ENCODE data around the gene IP6K2.
"Not testable (repeated sequence)": the region's sequence is repeated elsewhere in the genome, so short reads cannot be mapped to it uniquely, and the experiment has no call there.

The IP6K2 gene

DNA sequence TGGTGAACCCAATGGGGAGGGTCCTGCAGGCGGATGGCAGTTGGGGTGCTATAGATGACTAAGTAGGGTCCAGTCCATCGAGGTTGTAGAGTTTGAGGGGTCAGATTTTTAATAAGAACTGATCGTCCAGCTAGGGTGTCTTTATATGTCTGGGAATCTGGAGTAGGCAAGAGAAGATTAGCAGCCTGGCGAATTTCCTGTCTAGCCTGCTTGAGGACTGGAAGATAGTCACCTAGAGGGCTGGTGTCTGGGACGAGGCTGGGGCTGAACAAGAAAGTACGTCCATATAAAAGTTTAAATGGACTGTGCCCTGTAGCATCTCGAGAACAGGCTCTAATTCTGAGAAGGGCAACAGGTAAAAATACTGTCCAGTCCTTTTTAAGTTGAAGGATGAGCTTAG, 6.7 kb upstream of the IP6K2 start:
- DNase-seq (ENCODE audit: low read depth) = no peak
- no peak overlapping the region for H3K4me3 ChIP-seq (ENCODE audit: low read depth, low read length)
- TF ChIP-seq, protein P1, sequence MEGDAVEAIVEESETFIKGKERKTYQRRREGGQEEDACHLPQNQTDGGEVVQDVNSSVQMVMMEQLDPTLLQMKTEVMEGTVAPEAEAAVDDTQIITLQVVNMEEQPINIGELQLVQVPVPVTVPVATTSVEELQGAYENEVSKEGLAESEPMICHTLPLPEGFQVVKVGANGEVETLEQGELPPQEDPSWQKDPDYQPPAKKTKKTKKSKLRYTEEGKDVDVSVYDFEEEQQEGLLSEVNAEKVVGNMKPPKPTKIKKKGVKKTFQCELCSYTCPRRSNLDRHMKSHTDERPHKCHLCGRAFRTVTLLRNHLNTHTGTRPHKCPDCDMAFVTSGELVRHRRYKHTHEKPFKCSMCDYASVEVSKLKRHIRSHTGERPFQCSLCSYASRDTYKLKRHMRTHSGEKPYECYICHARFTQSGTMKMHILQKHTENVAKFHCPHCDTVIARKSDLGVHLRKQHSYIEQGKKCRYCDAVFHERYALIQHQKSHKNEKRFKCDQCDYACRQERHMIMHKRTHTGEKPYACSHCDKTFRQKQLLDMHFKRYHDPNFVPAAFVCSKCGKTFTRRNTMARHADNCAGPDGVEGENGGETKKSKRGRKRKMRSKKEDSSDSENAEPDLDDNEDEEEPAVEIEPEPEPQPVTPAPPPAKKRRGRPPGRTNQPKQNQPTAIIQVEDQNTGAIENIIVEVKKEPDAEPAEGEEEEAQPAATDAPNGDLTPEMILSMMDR (IDR thresholded peaks at IDR 0.05; ENCODE audit: low read depth, low read length, missing control alignments) = no peak

DNA sequence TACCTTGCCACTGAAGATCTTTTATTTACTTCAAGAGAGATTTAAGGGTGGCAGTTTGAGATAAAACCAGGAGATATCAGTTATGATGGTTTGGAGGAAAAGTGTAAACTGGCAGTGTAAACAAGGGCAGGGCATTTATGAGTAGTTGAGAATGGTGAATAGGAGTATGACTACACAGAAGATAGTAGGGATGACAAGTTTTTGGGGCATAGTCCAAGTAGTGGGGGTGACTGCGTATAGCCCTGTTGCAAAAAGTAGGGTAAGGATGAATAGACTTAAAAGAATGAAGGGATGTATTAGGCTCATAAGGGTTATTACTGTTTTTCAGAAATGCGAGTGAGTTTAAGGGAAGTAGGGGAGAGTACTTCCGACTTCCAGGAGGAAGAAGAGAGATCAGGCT, 6.3 kb upstream of the IP6K2 start:
- H3K4me3 ChIP-seq (ENCODE audit: low read depth, low read length); DNase-seq (ENCODE audit: low read depth): not testable (repeated sequence)

DNA sequence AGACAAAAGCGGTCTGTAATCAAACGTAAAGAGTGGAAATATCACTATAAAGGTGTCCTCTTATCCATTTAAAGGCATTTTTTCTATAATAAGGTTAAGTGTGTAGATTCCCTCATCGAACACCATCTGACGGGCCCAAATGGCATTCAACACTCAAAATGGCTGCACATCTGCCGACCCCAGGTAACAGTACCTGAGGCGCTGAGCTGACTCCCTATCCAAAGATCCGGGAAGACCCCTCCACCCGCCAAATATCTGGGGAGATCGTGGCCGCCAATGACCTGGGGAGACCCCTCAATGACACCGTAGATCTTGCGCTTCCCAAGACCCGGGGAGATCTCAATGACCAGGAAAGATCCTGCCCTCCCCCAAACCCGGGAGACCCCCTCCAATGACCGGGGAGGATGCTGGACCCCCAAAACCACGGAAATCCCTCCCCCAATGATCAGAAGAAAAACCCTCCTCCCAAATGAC, 476 bp downstream of the IP6K2 start:
- DNase-seq (ENCODE audit: low read depth) = no peak
- H3K4me3 ChIP-seq (ENCODE audit: low read depth, low read length) = peak overlapping the region; percentile 89
- TF ChIP-seq, protein P1 (IDR thresholded peaks at IDR 0.05; ENCODE audit: low read depth, low read length, missing control alignments) = peak; percentile 3

DNA sequence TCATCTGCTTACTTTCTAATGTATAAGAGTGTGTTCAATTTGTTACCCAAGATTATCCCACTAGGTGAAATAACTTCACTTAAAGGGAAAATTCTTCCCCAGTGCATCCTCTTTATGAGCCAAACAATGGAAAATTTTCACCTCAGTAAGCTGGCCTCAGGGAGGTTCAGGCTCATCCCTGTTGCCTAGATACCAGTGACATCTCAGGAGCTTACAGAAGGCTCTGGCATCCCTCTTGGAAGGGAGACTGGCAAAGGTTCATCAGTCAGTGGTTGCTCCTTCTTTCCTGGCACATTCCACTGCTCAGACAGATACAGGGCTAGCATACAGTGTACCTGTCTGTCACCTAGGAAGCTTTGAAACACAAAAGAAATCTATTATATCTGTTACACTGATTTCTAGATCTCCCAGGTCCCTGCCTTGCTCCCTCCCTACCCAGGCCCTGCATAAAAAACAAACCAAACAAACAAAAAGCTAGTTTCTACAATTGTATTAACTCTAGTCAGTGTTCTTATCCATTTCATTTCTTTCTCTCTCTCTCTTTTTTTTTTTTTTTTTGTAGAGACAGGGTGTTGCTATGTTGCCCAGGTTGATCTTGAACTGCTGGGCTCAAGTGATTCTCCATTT, 1.7 kb downstream of the IP6K2 start:
- H3K4me3 ChIP-seq (ENCODE audit: low read depth, low read length) = peak overlapping the region; percentile 89; the same call in 1 of the 2 replicates
- DNase-seq (ENCODE audit: low read depth) = no peak
- TF ChIP-seq, protein P1 (IDR thresholded peaks at IDR 0.05; ENCODE audit: low read depth, low read length, missing control alignments) = no peak

DNA sequence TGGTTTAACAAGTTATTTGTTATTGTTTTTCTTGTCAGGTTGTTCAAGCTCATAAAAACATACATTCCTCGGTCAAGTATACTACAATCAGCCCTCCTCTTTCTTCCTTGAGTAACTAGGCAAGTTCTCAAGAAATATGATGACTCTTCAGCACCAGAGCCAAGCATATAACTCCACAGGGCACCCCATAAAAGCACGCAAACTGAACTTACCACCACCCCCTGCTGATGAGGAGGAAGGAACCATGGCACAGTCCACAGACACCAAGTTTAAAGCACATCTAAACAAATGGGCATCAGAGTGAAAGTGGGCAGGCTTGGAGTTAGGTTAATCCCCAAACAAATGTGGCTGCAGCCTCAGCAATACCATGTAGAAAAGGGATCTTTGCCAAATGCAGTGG, 5.3 kb downstream of the IP6K2 start:
- DNase-seq (ENCODE audit: low read depth) = no peak
- TF ChIP-seq, protein P1 (IDR thresholded peaks at IDR 0.05; ENCODE audit: low read depth, low read length, missing control alignments) = no peak
- H3K4me3 ChIP-seq (ENCODE audit: low read depth, low read length) = no peak overlapping the region

DNA sequence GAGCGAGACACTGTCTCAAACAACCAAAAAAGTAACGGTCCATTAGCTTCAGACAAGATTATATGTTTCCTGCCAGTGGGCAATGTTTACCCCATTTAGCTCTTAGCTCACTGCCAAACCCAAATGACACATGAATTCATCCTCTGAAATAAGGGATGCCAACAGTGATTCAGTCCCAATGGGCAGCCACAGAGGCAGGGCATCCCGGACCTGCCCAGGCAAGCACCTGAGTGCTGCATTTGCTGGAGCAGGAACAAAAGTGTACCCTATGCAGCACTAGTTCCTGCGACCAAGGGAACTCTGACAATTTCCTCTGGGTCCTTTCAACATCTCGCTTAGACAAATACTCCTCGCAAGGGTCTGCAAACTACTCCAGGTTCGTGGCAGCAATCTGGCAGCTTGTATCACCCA, 8.0 kb downstream of the IP6K2 start:
- TF ChIP-seq, protein P1 (IDR thresholded peaks at IDR 0.05; ENCODE audit: low read depth, low read length, missing control alignments) = no peak
- no peak for DNase-seq (ENCODE audit: low read depth)
- H3K4me3 ChIP-seq (ENCODE audit: low read depth, low read length) = no peak overlapping the region

DNA sequence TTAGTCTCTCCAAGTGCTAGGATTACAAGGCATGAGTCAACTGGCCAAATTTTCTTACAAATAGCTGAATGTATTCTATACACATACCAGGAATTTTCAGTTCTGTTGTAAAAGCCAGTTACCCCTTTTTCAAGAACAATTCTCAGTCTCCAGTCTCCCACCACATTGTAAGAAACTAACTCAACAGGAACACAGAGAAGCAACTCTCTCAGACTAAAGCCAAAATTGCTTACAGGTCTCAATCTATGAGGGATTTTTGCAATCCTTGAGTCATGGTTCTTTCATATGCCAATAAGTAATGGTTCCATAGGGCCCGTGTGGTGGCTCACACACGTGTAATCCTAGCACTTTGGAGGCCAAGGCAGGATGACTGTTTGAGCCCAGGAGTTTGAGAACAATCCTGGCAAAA, 8.5 kb downstream of the IP6K2 start:
- no peak overlapping the region for H3K4me3 ChIP-seq (ENCODE audit: low read depth, low read length)
- no peak for DNase-seq (ENCODE audit: low read depth)
- TF ChIP-seq, protein P1 (IDR thresholded peaks at IDR 0.05; ENCODE audit: low read depth, low read length, missing control alignments) = no peak
